ENCODE measurements around the gene OR2S2. TPM values are rescaled to one million over a fixed set of nuclear protein-coding genes. Genes with fewer than 3 reads are reported as not detected.

OR2S2 gene
- polyA plus RNA-seq, 12 donors, result 0.22 to 0.48 (median 0.29) TPM; not detected in 6

GRCh38 chr9:35909687-35910612 lies 48.0 kb downstream of the OR2S2 start:
- DNase-seq, result no peak

DNA sequence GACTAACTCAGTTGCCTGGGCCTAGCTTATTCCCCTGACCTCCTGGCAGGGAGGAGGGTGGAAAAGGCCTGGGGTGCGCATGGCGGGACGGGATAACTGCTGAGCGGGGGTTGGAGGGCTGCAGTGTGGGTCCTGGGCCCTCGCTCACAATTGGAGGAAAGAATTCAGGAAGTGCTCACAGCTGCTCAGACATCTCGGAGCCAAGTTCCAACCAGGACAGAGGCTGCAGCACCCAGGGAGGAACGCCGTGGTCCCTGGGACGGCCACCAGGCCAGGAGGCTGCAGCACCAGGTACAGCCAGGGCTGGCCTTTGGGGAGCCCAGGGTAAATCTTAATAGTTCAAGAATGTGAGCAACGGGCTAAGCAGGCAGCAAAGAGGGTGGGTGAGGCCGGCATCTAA lies 48.7 kb downstream of the OR2S2 start, which contains the start of gene SPAAR:
Gene SPAAR, plus strand, starts transcription at position 217 of the 400 bp plus-strand sequence. CDS start 974 bp downstream, outside the sequence.
- DNase-seq, result no peak

- DNase-seq, result peak; percentile 68
Measured at GRCh38 chr9:35908504-35909125, 49.3 kb downstream of the OR2S2 start.

GRCh38 chr9:35907711-35908503 lies 50.0 kb downstream of the OR2S2 start:
- peak; percentile 87 for DNase-seq

Other genes starting within 250 kb of the OR2S2 start
- gene TLN1, start 226.0 kb downstream of the OR2S2 start, polyA plus RNA-seq (ENCODE audit: insufficient read length in 12 of 12), result 100 to 1,000 TPM in 3 of 12 donors, 10 to 100 TPM in 8, not detected in 1; 83.0 to 108 (median 90.3) TPM
- 10 to 100 TPM in 11 of 12 donors, not detected in 1; 21.3 to 45.7 (median 24.9) TPM for gene CREB3, start 225.5 kb downstream of the OR2S2 start, polyA plus RNA-seq (ENCODE audit: insufficient read length in 12 of 12)
- 10 to 100 TPM in 11 of 12 donors, not detected in 1; 33.9 to 87.1 (median 55.8) TPM for gene GBA2, start 208.9 kb downstream of the OR2S2 start, polyA plus RNA-seq (ENCODE audit: insufficient read length in 12 of 12)
- gene RGP1, start 208.9 kb downstream of the OR2S2 start, polyA plus RNA-seq (ENCODE audit: insufficient read length in 12 of 12), result 10 to 100 TPM in 11 of 12 donors, not detected in 1; 15.1 to 21.8 (median 19.8) TPM
- gene MSMP, start 203.9 kb downstream of the OR2S2 start, polyA plus RNA-seq (ENCODE audit: insufficient read length in 12 of 12), result 1 to 10 TPM in 1 of 12 donors, under 1 TPM in 1, not detected in 10; 0.98 to 1.4 TPM
- 10 to 100 TPM in 11 of 12 donors, not detected in 1; 14.4 to 30.9 (median 26.3) TPM for gene NPR2, start 166.6 kb downstream of the OR2S2 start, polyA plus RNA-seq (ENCODE audit: insufficient read length in 12 of 12)
- gene SPAG8, start 145.9 kb downstream of the OR2S2 start, polyA plus RNA-seq (ENCODE audit: insufficient read length in 12 of 12), result 1 to 10 TPM in 10 of 12 donors, not detected in 2; 1.7 to 4.0 (median 2.2) TPM
- gene HINT2, start 143.1 kb downstream of the OR2S2 start, polyA plus RNA-seq (ENCODE audit: insufficient read length in 12 of 12), result 10 to 100 TPM in 11 of 12 donors, not detected in 1; 25.7 to 40.7 (median 29.3) TPM
- under 1 TPM in 10 of 12 donors, not detected in 2; 0.07 to 0.62 (median 0.23) TPM for gene FAM221B, start 129.4 kb downstream of the OR2S2 start, polyA plus RNA-seq (ENCODE audit: insufficient read length in 12 of 12)
- 10 to 100 TPM in 11 of 12 donors, not detected in 1; 12.0 to 33.1 (median 22.2) TPM for gene TMEM8B, start 128.9 kb downstream of the OR2S2 start, polyA plus RNA-seq (ENCODE audit: insufficient read length in 12 of 12)
- gene OR13J1, start 87.8 kb downstream of the OR2S2 start, polyA plus RNA-seq (ENCODE audit: insufficient read length in 12 of 12), result under 1 TPM in 4 of 12 donors, not detected in 8; 0.13 to 0.31 (median 0.17) TPM
- 1 to 10 TPM in 8 of 12 donors, under 1 TPM in 2, not detected in 2; 0.18 to 2.6 (median 1.5) TPM for gene HRCT1, start 52.0 kb downstream of the OR2S2 start, polyA plus RNA-seq (ENCODE audit: insufficient read length in 12 of 12)
- gene SPAAR, start 48.7 kb downstream of the OR2S2 start, polyA plus RNA-seq (ENCODE audit: insufficient read length in 12 of 12), result 1 to 10 TPM in 10 of 12 donors, not detected in 2; 1.1 to 2.8 (median 1.9) TPM
- gene RECK, start 78.8 kb upstream of the OR2S2 start, polyA plus RNA-seq (ENCODE audit: insufficient read length in 12 of 12), result 10 to 100 TPM in 11 of 12 donors, not detected in 1; 21.7 to 62.1 (median 29.2) TPM
- gene GLIPR2, start 178.6 kb upstream of the OR2S2 start, polyA plus RNA-seq (ENCODE audit: insufficient read length in 12 of 12), result 100 to 1,000 TPM in 8 of 12 donors, 10 to 100 TPM in 3, not detected in 1; 85.2 to 231 (median 113) TPM
- 1 to 10 TPM in 4 of 12 donors, under 1 TPM in 6, not detected in 2; 0.45 to 2.0 (median 0.76) TPM for gene CCIN, start 211.2 kb upstream of the OR2S2 start, polyA plus RNA-seq (ENCODE audit: insufficient read length in 12 of 12)
- gene CLTA, start 232.8 kb upstream of the OR2S2 start, polyA plus RNA-seq (ENCODE audit: insufficient read length in 12 of 12), result 100 to 1,000 TPM in 10 of 12 donors, 10 to 100 TPM in 1, not detected in 1; 97.4 to 147 (median 112) TPM